ENCODE measurements around the gene MYO10. TPM values are rescaled to one million over a fixed set of nuclear protein-coding genes. Genes with fewer than 3 reads are reported as not detected.

The MYO10 gene
- total and polyA plus RNA-seq, 2 experiments from 2014 or later: 119 to 276 TPM

DNA sequence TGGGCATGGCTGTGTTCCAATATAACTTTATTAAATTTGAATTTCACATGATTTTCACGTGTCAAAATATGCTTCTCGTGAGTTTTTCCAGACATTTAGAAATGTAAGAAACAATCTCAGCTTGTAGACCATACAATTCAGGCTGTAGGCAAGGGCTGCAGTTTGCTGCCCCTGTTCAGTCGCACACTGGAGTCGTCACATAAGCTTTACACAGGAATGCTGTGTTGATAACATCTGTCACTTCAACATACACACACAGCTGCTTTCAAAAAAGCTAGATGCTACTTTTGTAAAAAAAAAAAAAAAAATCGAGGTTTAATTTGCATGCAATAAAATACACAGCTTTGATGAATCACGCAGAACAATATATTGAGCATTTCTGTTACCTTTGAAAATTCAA, 77.9 kb downstream of the MYO10 start (continued):
- TF ChIP-seq, protein P1, sequence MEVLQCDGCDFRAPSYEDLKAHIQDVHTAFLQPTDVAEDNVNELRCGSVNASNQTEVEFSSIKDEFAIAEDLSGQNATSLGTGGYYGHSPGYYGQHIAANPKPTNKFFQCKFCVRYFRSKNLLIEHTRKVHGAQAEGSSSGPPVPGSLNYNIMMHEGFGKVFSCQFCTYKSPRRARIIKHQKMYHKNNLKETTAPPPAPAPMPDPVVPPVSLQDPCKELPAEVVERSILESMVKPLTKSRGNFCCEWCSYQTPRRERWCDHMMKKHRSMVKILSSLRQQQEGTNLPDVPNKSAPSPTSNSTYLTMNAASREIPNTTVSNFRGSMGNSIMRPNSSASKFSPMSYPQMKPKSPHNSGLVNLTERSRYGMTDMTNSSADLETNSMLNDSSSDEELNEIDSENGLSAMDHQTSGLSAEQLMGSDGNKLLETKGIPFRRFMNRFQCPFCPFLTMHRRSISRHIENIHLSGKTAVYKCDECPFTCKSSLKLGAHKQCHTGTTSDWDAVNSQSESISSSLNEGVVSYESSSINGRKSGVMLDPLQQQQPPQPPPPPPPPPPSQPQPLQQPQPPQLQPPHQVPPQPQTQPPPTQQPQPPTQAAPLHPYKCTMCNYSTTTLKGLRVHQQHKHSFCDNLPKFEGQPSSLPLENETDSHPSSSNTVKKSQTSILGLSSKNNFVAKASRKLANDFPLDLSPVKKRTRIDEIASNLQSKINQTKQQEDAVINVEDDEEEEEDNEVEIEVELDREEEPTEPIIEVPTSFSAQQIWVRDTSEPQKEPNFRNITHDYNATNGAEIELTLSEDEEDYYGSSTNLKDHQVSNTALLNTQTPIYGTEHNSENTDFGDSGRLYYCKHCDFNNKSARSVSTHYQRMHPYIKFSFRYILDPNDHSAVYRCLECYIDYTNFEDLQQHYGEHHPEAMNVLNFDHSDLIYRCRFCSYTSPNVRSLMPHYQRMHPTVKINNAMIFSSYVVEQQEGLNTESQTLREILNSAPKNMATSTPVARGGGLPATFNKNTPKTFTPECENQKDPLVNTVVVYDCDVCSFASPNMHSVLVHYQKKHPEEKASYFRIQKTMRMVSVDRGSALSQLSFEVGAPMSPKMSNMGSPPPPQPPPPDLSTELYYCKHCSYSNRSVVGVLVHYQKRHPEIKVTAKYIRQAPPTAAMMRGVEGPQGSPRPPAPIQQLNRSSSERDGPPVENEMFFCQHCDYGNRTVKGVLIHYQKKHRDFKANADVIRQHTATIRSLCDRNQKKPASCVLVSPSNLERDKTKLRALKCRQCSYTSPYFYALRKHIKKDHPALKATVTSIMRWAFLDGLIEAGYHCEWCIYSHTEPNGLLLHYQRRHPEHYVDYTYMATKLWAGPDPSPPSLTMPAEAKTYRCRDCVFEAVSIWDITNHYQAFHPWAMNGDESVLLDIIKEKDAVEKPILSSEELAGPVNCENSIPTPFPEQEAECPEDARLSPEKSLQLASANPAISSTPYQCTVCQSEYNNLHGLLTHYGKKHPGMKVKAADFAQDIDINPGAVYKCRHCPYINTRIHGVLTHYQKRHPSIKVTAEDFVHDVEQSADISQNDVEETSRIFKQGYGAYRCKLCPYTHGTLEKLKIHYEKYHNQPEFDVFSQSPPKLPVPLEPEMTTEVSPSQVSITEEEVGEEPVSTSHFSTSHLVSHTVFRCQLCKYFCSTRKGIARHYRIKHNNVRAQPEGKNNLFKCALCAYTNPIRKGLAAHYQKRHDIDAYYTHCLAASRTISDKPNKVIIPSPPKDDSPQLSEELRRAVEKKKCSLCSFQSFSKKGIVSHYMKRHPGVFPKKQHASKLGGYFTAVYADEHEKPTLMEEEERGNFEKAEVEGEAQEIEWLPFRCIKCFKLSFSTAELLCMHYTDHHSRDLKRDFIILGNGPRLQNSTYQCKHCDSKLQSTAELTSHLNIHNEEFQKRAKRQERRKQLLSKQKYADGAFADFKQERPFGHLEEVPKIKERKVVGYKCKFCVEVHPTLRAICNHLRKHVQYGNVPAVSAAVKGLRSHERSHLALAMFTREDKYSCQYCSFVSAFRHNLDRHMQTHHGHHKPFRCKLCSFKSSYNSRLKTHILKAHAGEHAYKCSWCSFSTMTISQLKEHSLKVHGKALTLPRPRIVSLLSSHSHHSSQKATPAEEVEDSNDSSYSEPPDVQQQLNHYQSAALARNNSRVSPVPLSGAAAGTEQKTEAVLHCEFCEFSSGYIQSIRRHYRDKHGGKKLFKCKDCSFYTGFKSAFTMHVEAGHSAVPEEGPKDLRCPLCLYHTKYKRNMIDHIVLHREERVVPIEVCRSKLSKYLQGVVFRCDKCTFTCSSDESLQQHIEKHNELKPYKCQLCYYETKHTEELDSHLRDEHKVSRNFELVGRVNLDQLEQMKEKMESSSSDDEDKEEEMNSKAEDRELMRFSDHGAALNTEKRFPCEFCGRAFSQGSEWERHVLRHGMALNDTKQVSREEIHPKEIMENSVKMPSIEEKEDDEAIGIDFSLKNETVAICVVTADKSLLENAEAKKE (CRISPR knock-in tag; IDR thresholded peaks at IDR 0.05): no peak
- TF ChIP-seq, protein P2, sequence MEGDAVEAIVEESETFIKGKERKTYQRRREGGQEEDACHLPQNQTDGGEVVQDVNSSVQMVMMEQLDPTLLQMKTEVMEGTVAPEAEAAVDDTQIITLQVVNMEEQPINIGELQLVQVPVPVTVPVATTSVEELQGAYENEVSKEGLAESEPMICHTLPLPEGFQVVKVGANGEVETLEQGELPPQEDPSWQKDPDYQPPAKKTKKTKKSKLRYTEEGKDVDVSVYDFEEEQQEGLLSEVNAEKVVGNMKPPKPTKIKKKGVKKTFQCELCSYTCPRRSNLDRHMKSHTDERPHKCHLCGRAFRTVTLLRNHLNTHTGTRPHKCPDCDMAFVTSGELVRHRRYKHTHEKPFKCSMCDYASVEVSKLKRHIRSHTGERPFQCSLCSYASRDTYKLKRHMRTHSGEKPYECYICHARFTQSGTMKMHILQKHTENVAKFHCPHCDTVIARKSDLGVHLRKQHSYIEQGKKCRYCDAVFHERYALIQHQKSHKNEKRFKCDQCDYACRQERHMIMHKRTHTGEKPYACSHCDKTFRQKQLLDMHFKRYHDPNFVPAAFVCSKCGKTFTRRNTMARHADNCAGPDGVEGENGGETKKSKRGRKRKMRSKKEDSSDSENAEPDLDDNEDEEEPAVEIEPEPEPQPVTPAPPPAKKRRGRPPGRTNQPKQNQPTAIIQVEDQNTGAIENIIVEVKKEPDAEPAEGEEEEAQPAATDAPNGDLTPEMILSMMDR (conservative IDR thresholded peaks at IDR 0.05; ENCODE audit: low read depth in 2 of 2): no peak
- no peak for TF ChIP-seq CREB1 (CRISPR knock-in tag; IDR thresholded peaks at IDR 0.05; ENCODE audit: low read depth)

DNA sequence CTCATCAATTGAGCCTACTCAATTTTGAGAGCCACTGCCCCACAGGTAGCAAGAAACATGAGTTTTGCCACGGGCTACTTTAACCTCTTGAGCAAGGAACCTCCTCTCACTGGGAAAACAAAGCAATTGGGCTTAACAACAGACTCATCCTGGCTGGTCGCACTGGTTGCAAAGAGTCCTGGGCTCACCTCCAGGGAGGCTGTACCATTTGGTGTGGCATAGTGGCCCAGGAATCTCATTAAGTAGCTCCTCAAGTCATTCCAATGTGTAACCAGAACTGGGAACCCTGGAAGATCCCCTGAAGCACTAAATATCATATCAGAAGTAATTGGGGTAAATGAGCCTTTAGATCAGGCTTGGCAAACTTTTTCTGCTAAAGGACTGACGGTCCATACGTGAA, 78.5 kb downstream of the MYO10 start:
- Histone ChIP-seq H3K4me1 (ENCODE audit: insufficient read depth) (peaks cover 35% of the 10 kb centered on the region), H3K36me3 (ENCODE audit: insufficient read depth) (no peaks in the 10 kb centered on the region), H2AFZ (no peak overlapping the region), H3K79me2 (replicated peaks; ENCODE audit: insufficient read depth) (peaks cover 15% of the 10 kb centered on the region), H3K27me3 (ENCODE audit: insufficient read depth) (no peaks in the 10 kb centered on the region), H3K4me2 (no peak overlapping the region), H3K4me3 (no peak overlapping the region), H3K27ac (ENCODE audit: low read depth) (no peak overlapping the region), H3F3A (replicated peaks; ENCODE audit: low read depth) (no peaks in the 10 kb centered on the region), H4K20me1 (replicated peaks; ENCODE audit: insufficient read depth) (no peaks in the 10 kb centered on the region; the same call in 1 of the 2 replicates), H3K9me2 (ENCODE audit: insufficient read depth) (no peaks in the 10 kb centered on the region)
- ATAC-seq (peak; percentile 26; the same call in 1 of the 3 replicates), DNase-seq (ENCODE audit: low spot score) (no peak)
- H3K27ac Mint-ChIP-seq: peak overlapping the region; percentile 47; the same call in 1 of the 2 replicates
- no peaks in the 10 kb centered on the region; the same call in 2 of the 3 replicates for H3K9me3 Mint-ChIP-seq
- peaks cover 2% of the 10 kb centered on the region for H3K27me3 Mint-ChIP-seq (ENCODE audit: insufficient read depth, low read depth, poor library complexity)
- H3K4me3 Mint-ChIP-seq: no peak overlapping the region
- peaks cover 6% of the 10 kb centered on the region; the same call in 1 of the 3 replicates for H3K36me3 Mint-ChIP-seq (ENCODE audit: low read depth)
- H3K4me1 Mint-ChIP-seq: peaks cover 44% of the 10 kb centered on the region
- TF ChIP-seq, protein P1 (CRISPR knock-in tag; IDR thresholded peaks at IDR 0.05): no peak
- TF ChIP-seq, protein P3, sequence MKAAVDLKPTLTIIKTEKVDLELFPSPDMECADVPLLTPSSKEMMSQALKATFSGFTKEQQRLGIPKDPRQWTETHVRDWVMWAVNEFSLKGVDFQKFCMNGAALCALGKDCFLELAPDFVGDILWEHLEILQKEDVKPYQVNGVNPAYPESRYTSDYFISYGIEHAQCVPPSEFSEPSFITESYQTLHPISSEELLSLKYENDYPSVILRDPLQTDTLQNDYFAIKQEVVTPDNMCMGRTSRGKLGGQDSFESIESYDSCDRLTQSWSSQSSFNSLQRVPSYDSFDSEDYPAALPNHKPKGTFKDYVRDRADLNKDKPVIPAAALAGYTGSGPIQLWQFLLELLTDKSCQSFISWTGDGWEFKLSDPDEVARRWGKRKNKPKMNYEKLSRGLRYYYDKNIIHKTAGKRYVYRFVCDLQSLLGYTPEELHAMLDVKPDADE (IDR thresholded peaks at IDR 0.05): no peak
- TF ChIP-seq EZH2 (IDR thresholded peaks at IDR 0.05; ENCODE audit: low read depth, unreplicated experiment) (no peak), POLR2AphosphoS5 (IDR thresholded peaks at IDR 0.05; ENCODE audit: low read depth) (no peak)

Measured in GM23338 (cell line).